ENCODE data around the gene PPOX.

The PPOX gene

GRCh38 chr1:161198194-161198896 lies 32.1 kb downstream of the PPOX start:
- DNase-seq (ENCODE audit: low spot score) = no peak

DNA sequence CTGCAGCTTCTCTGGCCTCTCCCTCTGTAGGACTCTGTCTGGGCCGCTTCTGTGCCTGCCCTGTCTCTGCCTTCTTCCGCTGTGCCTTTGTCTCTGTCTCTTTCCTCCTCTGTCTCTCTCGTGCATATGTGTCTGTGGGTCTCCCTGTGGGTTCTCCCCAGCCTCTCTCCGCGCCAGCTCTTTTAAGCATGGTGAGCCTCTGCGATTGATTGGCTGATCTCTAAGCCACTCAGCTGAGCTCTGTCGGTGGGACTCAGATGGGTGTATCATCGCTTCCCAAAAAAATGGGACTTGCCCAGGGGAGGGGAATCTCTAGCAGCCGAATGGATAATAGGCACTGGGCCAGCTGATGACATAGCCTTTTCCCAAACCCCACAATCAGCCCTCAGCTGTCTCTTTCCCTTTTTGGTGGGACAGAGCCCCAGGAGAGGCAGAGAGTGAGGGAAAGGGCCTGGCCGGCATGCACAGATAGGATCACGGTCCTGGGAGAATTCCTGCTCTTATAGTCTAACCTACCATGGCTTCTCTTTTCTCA lies 32.7 kb downstream of the PPOX start, which contains the start of gene ADAMTS4:
Gene ADAMTS4, minus strand, starts transcription at position 158 of the 535 bp plus-strand sequence. CDS start 427 bp downstream, outside the sequence.
- no peak for DNase-seq (ENCODE audit: low spot score)

DNA sequence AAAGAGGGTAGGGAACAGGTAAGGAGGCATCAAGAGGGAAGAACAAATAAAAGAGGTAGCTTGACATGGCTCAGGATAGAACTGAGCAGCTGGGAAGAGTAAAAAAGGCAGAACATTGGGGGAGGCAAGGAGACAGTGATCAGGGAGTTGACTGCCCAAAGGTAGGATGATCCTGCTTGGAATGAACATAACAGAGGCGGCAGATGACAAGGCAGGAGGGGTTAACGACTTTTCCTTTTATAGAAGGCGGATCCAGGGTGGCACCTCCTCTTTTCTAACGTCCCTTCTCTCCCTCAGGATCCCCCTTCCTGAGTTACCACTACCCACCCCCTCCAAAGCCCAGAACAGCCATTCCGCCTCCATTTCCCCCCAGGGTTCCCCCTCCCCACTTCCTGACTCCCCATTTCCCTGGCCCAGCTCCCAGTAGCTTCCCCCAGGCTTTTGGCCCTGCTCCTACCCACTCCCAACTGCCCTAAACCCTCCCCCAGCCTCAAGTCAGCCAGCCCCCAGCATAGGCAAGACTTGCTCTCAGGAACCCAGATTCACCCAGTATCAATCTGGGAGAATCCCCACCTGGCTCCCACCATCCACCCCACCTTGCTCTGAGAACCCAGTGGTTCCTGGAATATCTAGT lies 33.4 kb downstream of the PPOX start:
- DNase-seq (ENCODE audit: low spot score) = no peak

DNA sequence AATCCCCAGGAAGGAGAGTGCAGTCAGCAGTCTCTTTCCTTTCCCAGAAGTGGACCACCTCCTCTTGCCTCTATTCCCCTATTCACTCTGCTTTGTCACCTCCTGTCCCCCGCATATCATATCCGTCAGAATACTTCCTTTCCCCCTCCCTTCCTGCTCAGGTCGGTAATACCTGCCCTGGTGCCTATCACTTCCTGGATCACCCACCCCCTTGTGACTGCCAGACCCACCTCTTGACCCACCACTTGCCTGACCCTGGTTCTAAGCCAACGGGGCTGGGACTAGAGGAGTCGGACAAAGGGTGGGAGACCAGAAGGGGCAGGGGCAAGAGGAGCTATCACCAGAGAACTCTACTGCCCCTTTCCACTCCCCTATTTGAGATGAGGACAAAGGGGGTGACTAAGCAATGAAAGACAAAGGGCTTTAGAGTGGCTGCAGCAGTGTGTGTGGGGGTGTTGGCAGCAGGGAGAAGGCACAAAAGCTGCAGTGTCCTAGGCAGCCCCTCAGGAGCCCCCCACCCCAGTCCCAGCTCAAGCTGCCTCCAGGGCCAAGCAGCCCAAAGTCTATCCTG lies 34.3 kb downstream of the PPOX start:
- DNase-seq (ENCODE audit: low spot score) = no peak

GRCh38 chr1:161200992-161201835 lies 35.0 kb downstream of the PPOX start:
- DNase-seq (ENCODE audit: low spot score) = no peak

DNA sequence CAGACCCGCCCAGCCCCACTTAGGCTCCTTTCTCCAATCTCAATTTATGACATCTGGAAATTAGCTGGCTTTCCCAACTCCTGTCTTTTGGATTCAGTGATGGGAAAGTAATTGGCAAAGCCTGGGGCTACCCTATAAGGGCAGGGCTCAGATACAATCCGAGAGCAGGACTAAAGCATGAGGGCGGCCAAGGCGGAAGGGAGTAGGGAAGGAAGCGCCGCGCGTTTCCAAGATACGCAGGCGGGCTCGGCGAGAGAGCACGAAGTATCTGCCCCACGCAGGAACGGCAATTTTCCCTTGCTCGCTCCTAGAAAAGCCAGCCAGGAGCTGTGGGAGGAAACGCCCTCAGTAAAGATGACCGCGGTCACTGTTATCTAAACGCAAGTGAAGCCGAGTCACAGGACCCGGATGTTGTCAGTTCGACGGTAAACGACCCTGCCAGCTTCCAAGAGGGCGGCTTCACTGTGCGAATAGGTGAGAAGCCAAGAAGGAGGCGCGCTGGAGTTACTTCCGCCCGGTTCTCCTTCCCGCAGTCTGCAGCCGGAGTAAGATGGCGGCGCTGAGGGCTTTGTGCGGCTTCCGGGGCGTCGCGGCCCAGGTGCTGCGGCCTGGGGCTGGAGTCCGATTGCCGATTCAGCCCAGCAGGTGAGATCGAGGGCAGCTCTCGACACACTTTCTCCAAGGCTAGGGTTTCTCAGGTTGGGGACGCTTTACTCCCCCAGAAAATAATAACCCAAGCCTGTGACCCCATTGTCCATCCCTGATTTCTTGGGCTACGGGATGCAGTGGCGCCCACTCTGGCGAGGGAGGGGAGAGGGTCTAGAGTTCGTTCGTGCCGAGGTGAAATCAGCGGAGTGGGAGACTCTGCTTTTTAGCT lies 35.8 kb downstream of the PPOX start, which contains the start of gene NDUFS2:
Gene NDUFS2, plus strand, starts transcription at position 532 of the 877 bp plus-strand sequence. Its CDS starts 19 bp downstream, at position 551.
- peak; percentile 96 for DNase-seq (ENCODE audit: low spot score)

- no peak for DNase-seq (ENCODE audit: low spot score)
Observed at GRCh38 chr1:161206411-161207140, 40.4 kb downstream of the PPOX start.

GRCh38 chr1:161207173-161207572 lies 40.9 kb downstream of the PPOX start:
- DNase-seq (ENCODE audit: low spot score) = no peak

- DNase-seq (ENCODE audit: low spot score) = peak; percentile 91
Observed at GRCh38 chr1:161209790-161210409, 43.7 kb downstream of the PPOX start.

GRCh38 chr1:161214369-161214768 lies 48.1 kb downstream of the PPOX start:
- DNase-seq (ENCODE audit: low spot score) = no peak

- no peak for DNase-seq (ENCODE audit: low spot score)
Observed at GRCh38 chr1:161215076-161215475, 48.9 kb downstream of the PPOX start, which contains the start of gene FCER1G. FCER1G (plus strand) TSS chr1:161215295; CDS start chr1:161215322, 27 bp downstream.

GRCh38 chr1:161216945-161217712 lies 50.9 kb downstream of the PPOX start:
- no peak for DNase-seq (ENCODE audit: low spot score)

- DNase-seq (ENCODE audit: low spot score) = no peak
Observed at GRCh38 chr1:161217831-161218230, 51.6 kb downstream of the PPOX start.

- no peak for DNase-seq (ENCODE audit: low spot score)
Observed at GRCh38 chr1:161218301-161219077, 52.3 kb downstream of the PPOX start.

- no peak for DNase-seq (ENCODE audit: low spot score)
Observed at GRCh38 chr1:161219078-161219892, 53.1 kb downstream of the PPOX start.

DNA sequence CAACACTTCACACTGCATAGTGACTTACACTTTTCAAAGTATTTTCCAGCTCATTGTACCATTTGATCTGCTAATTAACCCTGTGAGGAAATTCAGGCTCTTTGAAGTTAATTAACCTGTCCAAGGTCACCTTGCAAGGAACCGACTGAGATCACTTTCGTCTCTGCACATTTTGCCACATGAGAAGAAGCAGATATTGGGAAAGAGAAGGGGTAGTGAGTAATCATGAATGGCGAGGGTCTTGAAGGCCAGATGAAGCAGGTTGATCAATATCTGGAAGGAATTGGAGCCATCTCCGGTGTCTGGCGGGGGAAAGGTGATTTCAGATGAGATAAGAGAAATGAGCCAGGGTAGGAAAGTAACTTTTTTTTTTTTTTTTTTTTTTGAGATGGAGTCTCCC lies 53.8 kb downstream of the PPOX start:
- no peak for DNase-seq (ENCODE audit: low spot score)
